Gastroesophageal sphincter (tissue), 4 donors: ENCODE measurements around the gene PET117. TPM values are rescaled to one million over a fixed set of nuclear protein-coding genes. Genes with fewer than 3 reads are reported as not detected.
A peak's percentile ranks its signal among the peaks of the same experiment; 100 is the strongest.

Experiments
- ATAC-seq: fragments of 150-250 bp; one replicate; pipeline ENCODE4 v1.9.1; 2016; ENCODE audit warnings: mild to moderate bottlenecking, moderate library complexity
- H3K27ac ChIP-seq, 4 donors: fragments of 200-600 bp; sonication (generic) in 3 of 4; 1 replicate in 3 of 4; 2 replicates in 1 of 4; pipeline ENCODE4 v1.5.1; 2016 to 2019
- H3K27me3 ChIP-seq: fragments of 200-600 bp; sonication (generic); one replicate; pipeline ENCODE4 v1.5.1; 2019
- H3K36me3 ChIP-seq, 2 donors: fragments of 200-600 bp; sonication (generic); one replicate each; pipeline ENCODE4 v1.5.1; 2019; ENCODE audit warnings: control low read depth in 1 of 2
- H3K4me1 ChIP-seq, 3 donors: fragments of 200-600 bp; sonication (generic); 1 replicate in 2 of 3; 2 replicates in 1 of 3; pipeline ENCODE4 v1.5.1; 2016 to 2019; ENCODE audit warnings: control low read depth in 2 of 3
- H3K4me3 ChIP-seq, 2 donors: fragments of 200-600 bp; sonication (generic); one replicate each; pipeline ENCODE4 v1.5.1; 2019; ENCODE audit warnings: mild to moderate bottlenecking in 1 of 2, moderate library complexity in 1 of 2
- H3K9me3 ChIP-seq, 3 donors: fragments of 200-600 bp; sonication (generic); one replicate each; pipeline ENCODE4 v1.5.1; 2017 to 2019; ENCODE audit warnings: control low read depth in 2 of 3
- CTCF ChIP-seq, 4 experiments: fragments of 200-600 bp in 2 of 4; fragments of 450-650 bp in 2 of 4; sonication (generic) in 1 of 4; IDR thresholded peaks; one replicate each; pipeline ENCODE4 v1.5.1; 2017 to 2019; ENCODE audit warnings: antibody characterized with exemption in 4 of 4, mild to moderate bottlenecking in 2 of 4, moderate library complexity in 2 of 4
- EP300 ChIP-seq: sonication (generic); formaldehyde crosslinking; IDR thresholded peaks from one replicate; pipeline ENCODE4 v1.6.1; 2017; ENCODE audit warnings: antibody characterized with exemption, mild to moderate bottlenecking
- POLR2A ChIP-seq, 2 donors: fragments of 450-650 bp; IDR thresholded peaks; one replicate each; pipeline ENCODE4 v1.6.1; 2017; ENCODE audit warnings: antibody characterized with exemption in 2 of 2, mild to moderate bottlenecking in 2 of 2, moderate library complexity in 1 of 2
- POLR2AphosphoS5 ChIP-seq: sonication (generic); formaldehyde crosslinking; IDR thresholded peaks from one replicate; pipeline ENCODE4 v1.6.1; 2017; ENCODE audit warnings: antibody characterized with exemption
- WGBS, 2 donors: methylation state at CpG; one replicate each; pipeline ENCODE4 v1.1.5; 2018; ENCODE audit warnings: low coverage in 1 of 2; 5-methylcytosine and 5-hydroxymethylcytosine counted together
- total RNA-seq, 4 donors: library from RNA; depleted of rRNA; stranded (reverse); fragments of >200 nt; gene quantifications; one replicate each; pipeline ENCODE4 v1.1.0, GENCODE V29; 2016

The PET117 gene
- total RNA-seq, 4 donors from 2014 or later: 22.3 to 38.9 (median 23.9) TPM

- 22 to 25% methylated on average over 6 to 7 of the region's 7 CpGs for WGBS, 2 donors
- H3K27me3 ChIP-seq: no peaks in the 10 kb centered on the region
- H3K36me3 ChIP-seq: peaks cover 0 to 19% of the 10 kb centered on the region in 2 donors
- peak overlapping the region in 3 of 4 donors; percentile 91 to 96 (median 94) for H3K27ac ChIP-seq
- TF ChIP-seq POLR2AphosphoS5: no peak
- no peak for TF ChIP-seq POLR2A (IDR thresholded peaks at IDR 0.05)
- no peak for TF ChIP-seq EP300
- no peak for TF ChIP-seq CTCF (IDR thresholded peaks at IDR 0.05)
- peak overlapping the region; percentile 56 to 95 for H3K4me3 ChIP-seq
- peaks cover 0 to 40% (median 11%) of the 10 kb centered on the region in 3 donors for H3K4me1 ChIP-seq
- H3K9me3 ChIP-seq: no peaks in the 10 kb centered on the region
- no peak for ATAC-seq
Observed at GRCh38 chr20:18138639-18139583, 1.2 kb downstream of the PET117 start.

- Histone ChIP-seq H3K27ac (no peak overlapping the region), H3K27me3 (no peaks in the 10 kb centered on the region), H3K36me3 (peaks cover 0 to 29% of the 10 kb centered on the region in 2 donors), H3K4me1 (peaks cover 0 to 40% (median 11%) of the 10 kb centered on the region in 3 donors), H3K4me3 (no peak overlapping the region), H3K9me3 (no peaks in the 10 kb centered on the region)
- no peak for ATAC-seq
- TF ChIP-seq POLR2A (IDR thresholded peaks at IDR 0.05): no peak
- TF ChIP-seq CTCF (IDR thresholded peaks at IDR 0.05): no peak
- no peak for TF ChIP-seq EP300
- no peak for TF ChIP-seq POLR2AphosphoS5
- 79 to 80% methylated on average over 2 of the region's 2 CpGs for WGBS, 2 donors
Observed at GRCh38 chr20:18139832-18140231, 2.2 kb downstream of the PET117 start.

- Histone ChIP-seq H3K4me3 (no peak overlapping the region), H3K36me3 (peaks cover 0 to 74% of the 10 kb centered on the region in 2 donors), H3K9me3 (no peaks in the 10 kb centered on the region), H3K27ac (no peak overlapping the region), H3K4me1 (peaks cover 0 to 22% (median 4%) of the 10 kb centered on the region in 3 donors), H3K27me3 (no peaks in the 10 kb centered on the region)
- no peak for TF ChIP-seq CTCF (IDR thresholded peaks at IDR 0.05)
- TF ChIP-seq POLR2A (IDR thresholded peaks at IDR 0.05): no peak
- no peak for TF ChIP-seq EP300
- no peak for TF ChIP-seq POLR2AphosphoS5
- no peak for ATAC-seq
- 100% methylated on average over 1 of the region's 1 CpG for WGBS, 2 donors
Observed at GRCh38 chr20:18144541-18145099, 7.0 kb downstream of the PET117 start.

GRCh38 chr20:18154342-18154741 lies 16.7 kb downstream of the PET117 start:
- no peaks in the 10 kb centered on the region for H3K9me3 ChIP-seq
- TF ChIP-seq POLR2A (IDR thresholded peaks at IDR 0.05) (no peak), POLR2AphosphoS5 (no peak), CTCF (IDR thresholded peaks at IDR 0.05) (no peak), EP300 (no peak)
- no peak overlapping the region for H3K27ac ChIP-seq
- H3K27me3 ChIP-seq: no peaks in the 10 kb centered on the region
- ATAC-seq: no peak
- no peak overlapping the region for H3K4me3 ChIP-seq
- no peaks in the 10 kb centered on the region for H3K4me1 ChIP-seq
- WGBS, 2 donors: 98% methylated on average over 9 of the region's 9 CpGs; no CpG with 5 or more reads in 1 of the 2 donors
- H3K36me3 ChIP-seq: peaks cover 0 to 81% of the 10 kb centered on the region in 2 donors
